NCI-H524 treated with DMSO at 0.1 percent for 48 hours (cell line): ENCODE measurements around the gene ASS1.

Experiments
- DNase-seq: peaks from one replicate; lab custom pipeline; 2025; lab: John Stamatoyannopoulos, UW

ASS1 gene

DNA sequence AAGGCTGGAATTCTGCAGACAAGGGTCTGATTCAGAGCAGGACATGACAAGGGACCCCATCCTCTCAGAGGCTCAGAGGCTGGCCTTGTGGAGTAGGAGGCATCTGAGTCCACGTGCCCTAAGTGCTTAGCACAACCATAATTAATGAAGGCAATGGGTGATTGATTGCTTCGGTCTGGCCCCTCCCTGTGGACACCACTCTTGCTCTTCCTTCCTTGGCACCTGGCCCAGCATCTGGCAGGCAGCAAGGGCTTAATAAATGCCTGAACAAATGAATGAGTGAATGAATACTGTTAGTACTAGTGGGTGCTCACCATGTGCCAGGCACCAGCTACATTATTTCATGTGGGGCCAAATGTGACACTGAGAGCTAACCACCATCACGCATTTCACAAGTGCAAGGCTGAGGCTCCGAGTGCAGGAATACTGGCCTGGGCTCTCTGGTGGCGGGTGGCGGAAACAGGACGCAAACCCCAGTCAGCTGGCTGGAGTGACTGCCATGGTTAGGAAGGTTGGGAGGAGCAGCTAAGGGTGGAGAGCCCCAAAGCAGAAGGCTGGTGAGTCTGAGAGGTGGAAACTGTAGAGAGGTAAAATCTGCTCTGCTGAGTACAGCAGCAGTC is 53.6 kb downstream of the ASS1 start:
- DNase-seq, result no peak

DNA sequence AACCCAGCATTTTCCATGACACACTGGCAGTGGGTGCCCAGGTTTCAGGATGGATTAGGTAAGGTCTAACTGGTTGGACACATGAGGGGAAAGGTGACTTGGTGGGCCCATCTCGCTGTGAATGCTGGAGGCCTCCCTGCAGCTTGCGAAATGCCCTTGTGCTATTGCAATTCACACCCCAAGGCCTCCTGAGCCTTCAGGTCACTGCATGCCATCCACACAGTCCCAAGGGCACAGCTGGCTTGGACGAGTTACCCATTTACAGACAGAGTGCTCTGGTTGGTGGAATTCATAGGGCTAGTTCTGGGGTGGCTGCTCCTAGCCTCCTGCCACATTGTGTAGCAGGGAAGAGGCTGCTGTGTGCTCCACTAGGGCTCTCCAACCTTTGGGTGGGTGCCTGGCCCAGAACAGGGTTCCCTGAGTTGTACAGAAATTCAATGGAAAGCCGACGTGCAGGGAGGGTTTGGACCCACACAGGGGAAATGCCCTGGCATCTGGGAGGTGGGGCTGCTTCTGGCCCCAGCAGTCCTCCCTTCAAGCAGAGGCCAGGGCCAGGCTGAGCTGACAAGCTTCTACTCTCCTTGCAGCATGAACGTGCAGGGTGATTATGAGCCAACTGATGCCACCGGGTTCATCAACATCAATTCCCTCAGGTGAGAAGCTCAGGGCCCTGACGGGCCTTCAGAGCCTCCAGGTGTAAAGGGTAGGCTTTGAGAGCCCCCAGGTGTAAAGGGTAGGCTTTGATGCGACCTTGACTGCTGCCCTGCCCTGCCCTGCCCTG is 54.3 kb downstream of the ASS1 start:
- no peak for DNase-seq

DNA sequence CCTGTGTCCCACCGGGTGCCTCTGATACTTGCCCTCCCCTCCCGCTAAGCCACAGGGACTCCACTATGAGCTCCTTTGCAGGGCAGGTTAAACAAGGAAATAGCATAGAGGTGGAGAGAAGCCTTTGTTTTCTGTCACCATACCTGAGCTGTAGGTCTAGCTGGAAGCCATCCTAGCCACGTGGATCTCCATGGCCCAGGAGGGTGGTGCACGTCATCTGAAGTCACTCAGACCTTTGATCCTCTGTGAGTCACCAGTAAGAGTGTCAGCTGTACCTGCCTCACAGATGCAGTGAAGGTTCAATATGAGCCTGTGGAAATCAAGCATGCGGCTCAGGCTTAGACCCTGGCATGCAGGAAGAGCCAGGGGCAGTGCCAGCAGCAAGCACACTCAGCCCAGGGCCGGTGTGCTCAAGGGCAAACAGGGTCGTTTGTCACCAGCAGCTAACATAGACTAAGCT is 55.1 kb downstream of the ASS1 start:
- DNase-seq, result no peak

DNA sequence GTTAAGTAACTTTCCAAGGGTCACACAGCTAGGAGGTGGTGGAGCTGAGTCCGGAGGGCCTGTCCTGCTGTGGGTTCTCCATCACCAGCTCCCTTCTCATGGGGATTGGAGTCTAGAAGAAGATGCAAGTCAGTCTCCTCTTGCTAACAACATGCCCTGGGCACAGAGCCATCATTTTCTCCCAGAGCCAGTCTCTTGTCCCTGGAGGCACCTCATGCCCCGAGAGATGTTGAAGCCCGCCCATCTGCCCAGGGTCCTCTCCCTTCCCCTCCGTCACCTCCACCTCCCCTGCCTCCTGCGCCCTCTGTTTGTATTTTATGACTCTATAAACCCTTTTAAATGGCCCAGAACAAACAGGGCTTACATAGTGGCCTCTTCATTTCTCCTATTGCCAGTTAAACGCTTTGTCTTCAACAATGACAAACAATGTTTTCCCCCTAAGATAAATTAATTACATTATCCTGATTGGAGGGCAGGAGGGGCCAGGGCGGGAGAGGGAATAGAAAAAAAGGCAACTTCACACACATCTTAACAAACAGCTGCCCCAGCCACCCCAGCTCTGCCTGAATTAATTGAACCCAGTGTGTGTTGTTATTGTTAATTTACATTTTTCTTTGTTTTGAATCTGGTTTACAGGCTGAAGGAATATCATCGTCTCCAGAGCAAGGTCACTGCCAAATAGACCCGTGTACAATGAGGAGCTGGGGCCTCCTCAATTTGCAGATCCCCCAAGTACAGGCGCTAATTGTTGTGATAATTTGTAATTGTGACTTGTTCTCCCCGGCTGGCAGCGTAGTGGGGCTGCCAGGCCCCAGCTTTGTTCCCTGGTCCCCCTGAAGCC is 55.8 kb downstream of the ASS1 start:
- no peak for DNase-seq

DNA sequence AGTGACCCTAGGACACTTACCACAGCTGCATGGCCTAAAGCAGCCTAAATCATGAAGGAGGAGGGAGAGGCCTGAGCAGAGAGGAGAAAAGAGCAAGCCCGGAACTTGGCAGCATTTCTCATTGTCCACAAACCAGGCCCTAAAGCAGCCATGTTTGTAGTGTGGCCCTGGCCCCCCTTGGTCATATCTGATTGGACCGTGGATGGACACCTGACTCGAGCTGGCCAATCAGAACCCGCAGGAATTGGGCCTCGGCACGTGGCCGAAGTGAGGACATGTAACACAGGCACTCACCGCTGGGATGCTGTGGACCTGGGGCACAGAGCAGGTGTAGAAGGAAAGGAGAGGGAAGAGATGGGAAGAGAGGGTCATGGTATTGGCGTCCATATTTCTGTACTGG is 56.9 kb downstream of the ASS1 start:
- no peak for DNase-seq

DNA sequence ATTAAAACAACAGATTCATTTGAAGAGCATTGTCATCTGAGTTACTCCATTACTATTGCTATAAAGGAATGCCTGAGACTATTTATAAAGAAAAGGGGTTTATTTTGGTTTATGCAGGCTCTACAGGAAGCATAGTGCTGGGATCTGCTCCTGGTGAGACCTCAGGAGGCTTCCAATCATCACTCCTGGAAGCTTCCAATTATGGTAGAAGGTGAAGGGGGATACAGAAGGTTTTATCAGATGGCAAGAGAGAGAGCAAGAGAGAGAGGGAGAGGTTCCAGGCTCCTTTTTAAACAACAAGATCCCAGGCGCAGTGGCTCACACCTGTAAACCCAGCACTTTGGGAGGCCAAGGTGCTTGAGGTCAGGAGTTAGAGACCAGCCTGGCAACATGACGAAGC is 63.5 kb downstream of the ASS1 start:
- DNase-seq, result no peak

DNA sequence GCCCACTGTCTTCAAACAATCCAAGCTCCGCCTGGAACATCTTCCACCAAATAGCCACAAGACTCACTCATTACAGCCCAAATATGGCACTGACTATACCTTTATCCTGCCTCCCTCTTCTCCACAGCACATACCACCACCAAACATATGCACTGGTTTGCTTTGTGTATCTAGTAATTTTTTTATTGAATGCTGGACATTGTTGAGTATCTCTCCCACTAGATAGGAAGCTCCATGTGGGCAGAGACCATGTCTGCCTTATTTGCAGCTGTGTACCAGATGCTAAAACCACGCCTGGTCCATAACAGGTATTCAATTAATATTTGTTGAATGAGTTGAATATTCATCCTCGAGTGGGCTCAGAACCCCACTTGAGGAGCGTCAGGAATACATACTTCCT is 67.4 kb downstream of the ASS1 start:
- DNase-seq, result no peak

DNA sequence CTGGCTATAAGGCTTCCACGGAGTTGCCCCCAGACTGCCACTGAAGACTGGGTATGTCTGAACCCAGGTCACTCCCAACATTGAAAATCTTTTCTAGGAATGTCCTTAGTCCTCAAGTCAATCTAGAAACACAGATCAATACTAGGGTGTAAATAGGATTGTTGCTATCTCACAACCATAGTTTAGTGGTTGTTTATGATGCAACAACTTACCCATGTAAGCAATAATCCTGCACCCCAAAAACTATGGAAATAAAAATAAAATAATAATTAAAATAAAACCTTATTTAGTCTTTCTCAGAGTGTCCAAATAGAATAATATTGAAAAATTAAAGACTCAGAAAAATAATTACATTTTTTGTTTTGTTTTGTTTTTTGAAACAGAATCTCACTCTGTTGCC is 68.3 kb downstream of the ASS1 start:
- DNase-seq, result no peak

DNA sequence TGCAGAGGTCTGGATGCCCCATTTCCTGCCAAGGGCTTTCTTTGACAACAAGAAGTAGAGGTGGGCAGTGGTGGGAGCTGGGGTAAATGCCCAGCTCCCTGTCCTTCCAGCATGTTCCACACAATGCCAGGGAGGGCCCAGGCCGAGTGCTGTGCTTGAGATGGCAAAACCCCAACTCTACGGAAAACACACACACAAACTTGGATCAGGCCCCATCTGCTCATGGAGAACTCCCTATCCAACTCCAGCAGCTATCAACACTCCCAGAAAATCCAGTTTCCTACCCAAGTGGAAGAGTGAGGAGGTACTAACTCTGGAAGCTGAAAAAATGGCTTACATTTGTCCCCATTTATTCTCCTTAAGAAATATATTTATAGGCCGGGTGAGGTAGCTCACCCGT is 73.5 kb downstream of the ASS1 start:
- no peak for DNase-seq

DNA sequence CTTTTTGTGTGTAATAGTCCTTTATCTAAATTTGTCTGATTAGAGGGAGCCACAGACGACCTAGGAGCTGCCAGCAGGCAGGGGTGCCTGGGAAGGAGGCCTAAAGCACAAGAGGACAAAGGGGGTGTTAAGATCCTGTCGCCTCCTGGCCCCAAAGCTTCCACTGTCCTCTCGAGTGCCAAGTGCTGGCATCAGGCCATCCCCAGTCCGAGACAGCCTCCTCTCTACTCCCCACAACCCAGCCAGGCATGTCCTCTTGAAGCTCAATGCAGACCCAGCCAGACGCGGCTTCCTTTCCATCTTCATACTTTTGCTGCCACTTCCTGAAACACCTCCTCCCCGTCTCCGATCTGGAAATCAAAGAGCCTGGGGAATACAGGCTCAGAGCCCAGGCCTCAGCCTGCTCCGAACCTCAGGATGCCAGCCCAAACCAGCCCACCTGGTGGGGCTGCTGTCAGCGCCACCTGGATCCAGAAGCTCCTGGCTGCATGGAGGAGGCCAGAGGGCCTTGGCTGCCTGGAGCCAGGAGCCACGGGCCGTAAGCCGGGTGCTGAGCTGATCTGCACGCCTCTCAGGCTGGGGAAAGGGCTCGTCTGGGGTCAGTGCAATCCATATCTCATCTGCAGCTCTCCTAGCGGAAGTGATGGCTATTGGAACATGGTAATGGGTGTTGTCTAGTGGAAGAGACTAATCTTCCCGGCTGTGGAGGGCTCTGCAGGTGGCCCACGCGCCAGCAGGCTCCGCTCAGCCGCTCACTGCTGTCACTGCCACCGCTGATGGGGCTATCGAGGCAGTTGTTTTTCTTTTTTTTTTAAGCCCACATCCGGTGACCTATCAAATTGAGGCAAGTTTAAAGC is 74.4 kb downstream of the ASS1 start:
- DNase-seq, result peak; percentile 44

DNA sequence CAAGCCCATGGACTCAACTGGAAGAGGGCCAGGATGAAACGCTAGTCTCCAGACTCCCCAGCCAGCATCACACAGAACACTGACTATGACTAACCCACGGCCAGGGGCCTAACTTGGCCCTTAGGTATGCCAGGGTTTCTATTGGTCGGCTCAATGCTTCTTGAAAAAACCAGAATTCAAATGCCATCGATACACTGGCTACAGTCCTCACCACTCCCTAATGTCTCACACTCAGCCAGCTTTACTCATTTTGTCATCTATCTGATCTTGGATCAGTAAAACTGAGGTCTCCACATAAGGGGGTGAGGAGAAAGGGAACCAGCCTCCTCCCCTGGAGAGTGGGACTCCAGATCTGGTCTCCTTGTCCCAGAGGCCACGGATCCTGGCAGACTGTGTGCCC is 75.2 kb downstream of the ASS1 start:
- DNase-seq, result no peak

DNA sequence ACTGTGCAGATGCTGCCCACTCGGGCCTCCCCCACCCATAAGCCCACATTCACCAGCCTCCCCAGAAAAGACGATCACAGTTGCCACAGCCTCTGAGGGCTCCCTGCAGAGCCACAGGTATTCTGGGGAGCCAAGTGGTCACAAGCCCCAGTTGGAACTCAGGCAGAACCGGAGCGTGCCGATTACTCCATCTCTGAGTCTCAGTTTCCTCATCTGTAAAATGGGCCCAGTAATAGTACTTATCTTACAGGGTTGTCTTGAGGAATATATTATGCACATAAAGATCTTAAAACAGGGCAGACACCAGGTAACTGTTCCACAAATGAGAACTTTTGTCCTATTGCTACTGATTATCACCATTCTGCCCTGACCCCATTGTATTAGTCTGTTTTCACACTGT is 77.0 kb downstream of the ASS1 start:
- DNase-seq, result no peak

DNA sequence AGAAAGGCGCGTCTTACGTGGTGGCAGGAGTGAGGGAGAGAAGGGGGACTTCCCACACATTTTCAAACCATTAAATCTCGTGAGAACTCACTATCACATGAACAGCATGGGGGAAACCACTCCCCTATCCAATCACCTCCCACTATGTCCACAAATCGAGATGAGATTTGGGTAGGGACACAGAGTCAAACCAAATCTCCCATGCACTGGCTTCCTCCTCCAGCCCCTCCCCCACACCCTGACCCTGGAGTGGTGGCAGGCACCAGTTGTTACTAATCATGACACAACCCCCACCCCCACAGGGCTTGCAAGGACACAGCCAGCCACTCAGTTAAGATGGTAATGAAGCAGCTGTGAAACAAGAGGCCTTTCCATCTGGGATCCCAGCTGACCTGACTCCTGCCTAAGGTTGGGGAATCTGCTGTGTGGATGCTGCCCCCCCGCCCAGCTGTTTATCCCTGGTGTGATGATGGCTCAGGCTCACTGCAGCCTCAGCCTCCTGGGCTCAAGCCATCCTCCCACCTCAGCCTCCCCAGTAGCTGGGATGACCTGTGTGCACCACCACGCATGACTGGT is 77.6 kb downstream of the ASS1 start:
- peak; percentile 98 for DNase-seq

DNA sequence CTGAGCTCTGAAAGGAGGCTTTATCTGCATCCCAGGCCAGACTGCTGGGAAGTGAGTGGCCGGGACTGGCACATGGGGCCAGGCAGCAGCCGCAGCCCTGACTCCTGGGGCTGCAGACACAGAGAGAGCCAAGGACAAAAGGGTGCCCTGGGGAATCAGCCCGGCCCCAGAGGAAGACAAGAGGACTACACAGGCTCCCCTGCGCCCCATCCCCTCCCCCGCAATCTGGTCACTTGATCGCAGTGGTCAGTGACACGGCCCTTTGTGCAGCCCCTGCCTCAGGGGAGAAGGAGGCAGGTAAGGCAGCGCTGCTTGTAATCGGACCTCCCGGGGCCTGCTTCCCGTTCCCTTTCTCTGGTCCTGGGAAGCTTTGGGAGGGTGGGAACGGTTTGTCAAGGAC is 79.2 kb downstream of the ASS1 start:
- DNase-seq, result no peak

DNA sequence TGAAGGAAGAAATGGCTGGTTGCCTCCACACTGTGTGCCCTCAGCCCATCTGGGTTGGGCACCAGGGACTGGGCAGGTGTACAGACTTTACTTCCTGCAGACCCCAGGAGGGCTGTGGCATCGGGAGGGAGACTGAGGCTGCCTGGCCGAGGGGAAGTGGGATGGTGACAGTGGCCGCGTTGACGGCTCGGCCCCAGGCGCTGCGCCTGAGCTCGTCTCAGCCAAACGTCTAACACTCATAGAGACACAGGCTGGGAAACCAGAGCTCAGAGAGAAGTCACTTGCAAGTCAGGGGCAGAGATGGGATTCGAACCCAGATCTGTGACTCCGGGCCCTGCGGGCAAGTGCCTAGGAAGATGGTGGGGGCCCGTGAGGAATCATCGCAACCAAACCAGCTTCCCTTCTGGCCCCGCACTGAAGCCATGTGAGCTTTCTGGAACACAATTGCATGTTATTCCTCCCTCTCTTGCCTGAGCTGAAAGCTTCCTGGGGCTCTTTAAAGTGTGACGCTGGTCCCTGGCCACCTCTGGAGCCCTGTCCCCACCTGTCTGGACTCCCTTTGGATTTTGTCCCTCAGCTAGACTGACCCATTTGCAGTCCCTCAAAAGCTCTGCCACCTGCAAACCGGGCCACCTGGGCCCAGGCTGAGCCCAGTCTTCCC is 81.6 kb downstream of the ASS1 start:
- no peak for DNase-seq

DNA sequence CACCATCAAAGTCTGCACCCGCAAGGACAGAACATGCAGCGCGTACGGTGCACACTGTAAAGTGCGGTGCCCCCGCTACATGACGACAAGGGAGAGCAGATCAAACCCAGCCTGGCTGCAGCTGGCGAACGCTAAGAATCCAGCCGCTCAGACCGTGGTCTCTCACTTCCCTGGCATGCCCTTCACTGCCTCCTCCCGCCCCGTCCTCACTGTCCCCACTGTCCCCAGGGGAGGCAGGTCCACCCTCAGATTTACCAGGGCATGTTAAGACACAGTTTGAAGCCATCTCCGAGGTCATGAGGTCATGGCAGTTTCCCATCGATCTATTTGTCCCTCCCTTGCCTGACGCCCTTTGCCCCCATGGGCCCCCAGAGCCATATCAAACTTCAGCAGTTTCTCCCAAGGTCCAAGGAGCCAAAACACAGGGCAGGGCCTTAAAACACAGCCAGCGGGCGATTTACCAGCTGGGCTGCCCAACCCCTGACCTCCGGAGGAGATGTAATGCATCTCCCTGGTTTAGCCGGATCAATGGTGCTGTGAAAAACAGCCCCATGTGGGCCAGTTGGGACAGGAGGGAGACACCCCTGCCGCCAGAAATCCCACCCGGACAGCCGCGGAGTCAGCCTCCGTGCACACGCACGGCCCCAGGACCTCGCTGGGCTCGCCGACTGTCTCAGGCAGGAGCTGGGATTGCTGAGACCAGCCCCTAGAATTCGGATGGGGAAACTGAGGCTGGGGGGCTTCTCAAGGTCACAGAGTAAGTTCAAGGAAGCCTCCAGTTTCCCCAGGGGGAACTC is 82.3 kb downstream of the ASS1 start:
- DNase-seq, result no peak

DNA sequence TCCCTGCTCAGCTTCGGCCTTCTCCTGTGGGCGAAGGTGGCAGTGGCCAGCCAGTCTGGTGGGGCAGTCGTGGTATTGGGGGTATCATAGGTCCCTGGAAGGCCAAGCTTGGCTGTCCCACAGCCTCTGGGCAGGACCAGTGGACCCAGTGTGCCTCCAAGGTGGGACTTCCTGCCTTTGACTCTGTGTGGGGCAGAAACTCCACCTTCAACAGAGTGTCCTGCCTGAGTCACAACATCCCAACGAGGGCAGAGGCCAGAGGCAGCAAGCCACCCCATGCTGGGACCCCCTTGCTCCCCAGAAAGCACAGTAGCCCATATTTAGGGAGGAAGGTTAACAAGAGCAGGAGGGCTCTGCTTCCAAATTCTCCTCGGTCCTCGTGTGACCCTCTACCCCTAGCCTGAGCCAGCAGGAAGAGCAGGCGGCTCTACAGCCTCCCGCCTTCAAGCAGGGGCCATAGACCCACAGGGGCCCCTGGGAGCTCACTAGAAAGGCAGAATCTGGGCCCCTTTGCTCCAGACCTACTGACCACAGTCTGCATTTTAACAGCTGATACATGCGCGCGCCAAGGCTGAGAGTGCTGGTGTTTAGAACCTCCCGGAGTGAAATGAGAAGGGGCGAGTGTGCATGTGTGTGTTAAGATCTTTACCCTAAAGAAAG is 83.0 kb downstream of the ASS1 start:
- DNase-seq, result no peak

DNA sequence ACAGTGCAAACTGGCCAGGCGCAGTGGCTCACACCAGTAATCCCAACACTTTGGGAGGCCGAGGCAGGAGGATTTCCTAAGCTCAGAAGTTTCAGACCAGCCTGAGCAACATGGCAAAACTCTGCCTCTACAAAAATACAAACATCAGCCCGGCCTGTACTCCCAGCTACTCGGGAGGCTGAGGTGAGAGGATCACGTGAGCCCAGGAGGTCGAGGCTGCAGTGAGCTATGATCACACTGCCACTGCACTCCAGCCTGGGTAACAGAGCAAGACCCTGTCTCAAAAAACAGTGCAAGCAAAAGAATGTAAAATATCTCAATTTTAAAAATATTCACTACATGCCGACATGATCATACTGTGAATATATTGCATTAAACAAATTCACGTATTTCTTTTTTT is 83.9 kb downstream of the ASS1 start:
- DNase-seq, result no peak

DNA sequence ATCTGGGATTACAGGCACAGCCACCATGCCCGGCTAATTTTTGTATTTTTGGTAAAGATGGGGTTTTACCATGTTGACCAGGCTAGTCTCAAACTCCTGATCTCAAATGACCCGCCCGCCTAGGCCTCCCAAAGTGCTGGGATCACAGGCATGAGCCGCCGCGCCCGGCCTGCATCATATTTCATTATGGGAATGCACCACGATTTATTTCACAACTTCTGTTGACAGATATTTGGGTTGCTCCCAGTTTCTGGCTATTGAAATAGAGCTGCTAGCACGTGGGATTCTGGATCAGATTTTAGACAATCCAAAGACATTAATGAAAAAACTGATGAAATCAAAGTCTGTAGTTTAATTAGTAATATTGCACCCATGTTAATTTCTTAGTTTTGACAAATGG is 86.2 kb downstream of the ASS1 start:
- DNase-seq, result no peak

DNA sequence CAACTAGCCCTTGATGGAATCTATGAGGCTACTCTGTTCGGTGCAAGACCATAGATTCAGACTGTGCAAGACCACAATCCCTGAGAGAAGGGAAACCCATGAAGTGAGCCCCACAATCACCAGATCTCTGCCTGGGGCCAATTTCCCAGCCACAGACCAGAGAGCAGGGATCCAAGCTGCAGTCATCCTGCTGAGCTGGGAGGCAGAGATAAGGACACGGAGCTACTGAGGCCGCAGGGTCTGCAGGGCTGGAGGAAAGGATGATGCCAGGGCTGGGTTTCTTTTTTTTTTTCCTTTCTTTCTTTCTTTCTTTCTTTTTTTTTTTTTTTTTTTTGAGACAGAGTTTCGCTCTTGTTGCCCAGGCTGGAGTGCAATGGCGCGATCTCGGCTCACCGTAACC is 86.9 kb downstream of the ASS1 start:
- DNase-seq, result no peak
